A549 treated with dexamethasone at 1 μM for 4 hours (cell line): ENCODE measurements around the gene ARL11. TPM values are rescaled to one million over a fixed set of nuclear protein-coding genes. Genes with fewer than 3 reads are reported as not detected.

Experiments used
- total RNA-seq: library from RNA; stranded (reverse); fragments of 200-300 nt; extraction: Qiagen RNA extraction; gene quantifications from 5 replicates; pipeline ENCODE4 v1.2.3, GENCODE V29; 2022

The ARL11 gene
- total RNA-seq: not detected in 5 replicates

GRCh38 chr13:49627831-49628652 is at the start of gene ARL11:
ARL11 (plus strand) TSS chr13:49628507; CDS start chr13:49630448, 1,941 bp downstream.

GRCh38 chr13:49585220-49586157 is 42.8 kb upstream of the ARL11 start, which contains the start of gene RCBTB1:
RCBTB1 (minus strand) TSS chr13:49585558; CDS start chr13:49567279, 18,279 bp downstream.

Other genes with a start within 250 kb of the ARL11 start
- 1.6 to 2.0 TPM (median 2.0 TPM) in 5 replicates for gene CAB39L, start 184.4 kb upstream of the ARL11 start, total RNA-seq
- gene SETDB2, start 184.2 kb upstream of the ARL11 start, total RNA-seq: 1.4 to 2.4 TPM (median 2.1 TPM) in 5 replicates
- 5.7 to 7.0 TPM (median 6.6 TPM) in 5 replicates for gene PHF11, start 132.6 kb upstream of the ARL11 start, total RNA-seq
- gene RCBTB1, start 42.9 kb upstream of the ARL11 start, total RNA-seq: 6.9 to 10.0 TPM (median 8.8 TPM) in 5 replicates
- gene EBPL, start 63.0 kb downstream of the ARL11 start, total RNA-seq: 50.7 to 63.4 TPM (median 62.8 TPM) in 5 replicates
- 26.4 to 37.9 TPM (median 33.7 TPM) in 5 replicates for gene KPNA3, start 164.2 kb downstream of the ARL11 start, total RNA-seq